ENCODE data around the gene PPP2R3B.

DNA sequence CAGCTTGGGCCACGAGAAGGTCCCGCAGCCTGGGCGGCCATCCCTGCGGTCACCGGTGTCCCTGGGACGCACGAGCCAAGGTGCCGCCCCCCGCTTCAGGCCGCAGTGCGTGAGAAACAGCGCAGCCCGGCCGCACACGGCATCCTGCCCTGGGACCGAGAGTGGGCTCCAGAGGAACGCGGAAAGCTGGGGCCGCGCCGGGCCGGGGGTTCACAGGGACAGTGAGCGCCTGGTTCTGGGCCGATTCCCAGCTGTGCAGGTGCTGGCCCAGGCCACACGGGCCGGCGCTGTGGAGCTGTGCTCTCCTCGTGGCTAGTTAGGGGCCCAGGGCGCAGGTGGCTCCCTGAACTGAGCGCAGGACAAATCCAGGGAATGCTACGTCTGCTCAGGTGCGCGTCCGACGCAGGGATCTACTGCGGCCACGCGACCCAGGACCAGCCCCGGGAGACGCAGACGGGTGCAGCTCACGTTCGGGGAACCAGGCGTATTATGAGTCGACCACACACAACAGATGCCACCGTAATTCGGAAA, 42.3 kb downstream of the PPP2R3B start:
- TF ChIP-seq, protein P1, sequence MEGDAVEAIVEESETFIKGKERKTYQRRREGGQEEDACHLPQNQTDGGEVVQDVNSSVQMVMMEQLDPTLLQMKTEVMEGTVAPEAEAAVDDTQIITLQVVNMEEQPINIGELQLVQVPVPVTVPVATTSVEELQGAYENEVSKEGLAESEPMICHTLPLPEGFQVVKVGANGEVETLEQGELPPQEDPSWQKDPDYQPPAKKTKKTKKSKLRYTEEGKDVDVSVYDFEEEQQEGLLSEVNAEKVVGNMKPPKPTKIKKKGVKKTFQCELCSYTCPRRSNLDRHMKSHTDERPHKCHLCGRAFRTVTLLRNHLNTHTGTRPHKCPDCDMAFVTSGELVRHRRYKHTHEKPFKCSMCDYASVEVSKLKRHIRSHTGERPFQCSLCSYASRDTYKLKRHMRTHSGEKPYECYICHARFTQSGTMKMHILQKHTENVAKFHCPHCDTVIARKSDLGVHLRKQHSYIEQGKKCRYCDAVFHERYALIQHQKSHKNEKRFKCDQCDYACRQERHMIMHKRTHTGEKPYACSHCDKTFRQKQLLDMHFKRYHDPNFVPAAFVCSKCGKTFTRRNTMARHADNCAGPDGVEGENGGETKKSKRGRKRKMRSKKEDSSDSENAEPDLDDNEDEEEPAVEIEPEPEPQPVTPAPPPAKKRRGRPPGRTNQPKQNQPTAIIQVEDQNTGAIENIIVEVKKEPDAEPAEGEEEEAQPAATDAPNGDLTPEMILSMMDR (IDR thresholded peaks at IDR 0.05) = no peak
- no peak for TF ChIP-seq ZFX (IDR thresholded peaks at IDR 0.05; ENCODE audit: borderline replicate concordance)

Measured in 22Rv1 (cell line).